ENCODE measurements around the gene CYB561D1.
A peak's percentile ranks its signal among the peaks of the same experiment; 100 is the strongest.

Gene CYB561D1

DNA sequence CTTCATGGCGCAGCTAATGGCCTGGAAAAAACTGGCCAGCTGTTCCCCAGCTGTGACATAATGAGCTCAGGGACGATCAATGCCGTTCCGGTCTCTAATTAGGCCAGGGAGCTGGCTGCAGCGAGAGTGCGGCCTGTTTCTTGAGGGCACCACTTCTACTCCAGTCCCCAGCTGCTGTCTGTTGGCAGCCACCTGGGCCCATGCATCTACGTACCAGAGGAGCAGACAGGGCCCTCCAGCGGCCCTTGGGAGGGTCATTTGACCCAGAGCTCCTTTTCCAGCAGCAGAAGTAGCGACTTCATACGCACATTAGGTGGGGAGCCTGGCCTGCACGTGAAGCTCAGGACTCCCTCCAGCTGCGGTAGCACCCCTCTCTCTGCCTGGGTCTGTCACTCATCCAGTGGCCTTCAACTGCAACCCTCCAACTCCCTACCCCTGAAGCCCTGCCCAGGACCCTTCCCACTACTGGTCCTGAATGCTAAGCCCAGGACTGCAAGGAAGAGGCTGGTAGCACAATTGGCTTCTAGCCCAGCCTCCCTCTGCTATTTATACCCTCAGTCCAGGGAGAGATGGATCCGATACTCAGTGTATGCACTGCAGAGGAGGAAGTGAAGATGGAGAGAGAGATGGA lies 36.7 kb downstream of the CYB561D1 start:
- DNase-seq (ENCODE audit: low read depth) = peak; percentile 18

GRCh38 chr1:109531380-109531779 lies 37.5 kb downstream of the CYB561D1 start:
- no peak for DNase-seq (ENCODE audit: low read depth)

GRCh38 chr1:109531826-109532364 lies 38.0 kb downstream of the CYB561D1 start:
- DNase-seq (ENCODE audit: low read depth) = peak; percentile 25

DNA sequence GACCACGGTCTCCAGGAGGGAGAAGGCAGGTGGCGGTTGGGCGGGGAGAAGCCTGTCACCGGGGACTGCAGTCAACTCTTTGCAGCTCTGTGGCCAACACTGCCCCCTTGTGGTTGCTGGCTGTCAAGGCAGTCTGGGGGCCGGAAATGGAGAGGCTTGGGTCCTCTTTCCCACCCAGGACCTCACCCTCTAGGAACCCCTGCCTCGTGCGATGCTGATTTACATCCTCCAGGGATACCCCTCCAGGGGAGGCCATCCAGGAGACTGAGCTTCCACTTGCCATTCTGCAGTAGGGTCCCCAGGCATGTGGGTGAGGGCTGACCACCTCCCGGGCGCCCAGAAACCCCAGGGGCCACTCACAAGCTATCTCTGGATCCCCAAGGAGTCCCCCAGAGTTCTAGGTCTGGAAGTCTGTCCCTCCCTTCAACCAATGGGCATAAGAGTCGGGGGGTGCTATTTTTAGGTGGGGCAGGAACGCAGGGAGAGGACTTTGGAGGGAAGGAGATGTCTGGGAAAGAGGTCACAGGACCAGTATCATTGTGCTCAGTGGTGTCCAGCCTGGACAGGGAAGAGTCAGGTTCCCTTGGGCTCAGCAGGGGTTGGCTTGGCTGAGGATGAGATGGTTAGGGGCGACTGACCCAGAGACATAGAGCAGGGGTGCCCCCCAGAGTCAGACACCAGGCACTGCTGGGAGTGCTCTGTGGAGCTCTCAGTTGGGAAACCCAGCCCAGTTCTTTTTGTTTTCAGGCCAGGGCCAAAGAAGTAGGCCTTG lies 38.7 kb downstream of the CYB561D1 start:
- DNase-seq (ENCODE audit: low read depth) = peak; percentile 88

DNA sequence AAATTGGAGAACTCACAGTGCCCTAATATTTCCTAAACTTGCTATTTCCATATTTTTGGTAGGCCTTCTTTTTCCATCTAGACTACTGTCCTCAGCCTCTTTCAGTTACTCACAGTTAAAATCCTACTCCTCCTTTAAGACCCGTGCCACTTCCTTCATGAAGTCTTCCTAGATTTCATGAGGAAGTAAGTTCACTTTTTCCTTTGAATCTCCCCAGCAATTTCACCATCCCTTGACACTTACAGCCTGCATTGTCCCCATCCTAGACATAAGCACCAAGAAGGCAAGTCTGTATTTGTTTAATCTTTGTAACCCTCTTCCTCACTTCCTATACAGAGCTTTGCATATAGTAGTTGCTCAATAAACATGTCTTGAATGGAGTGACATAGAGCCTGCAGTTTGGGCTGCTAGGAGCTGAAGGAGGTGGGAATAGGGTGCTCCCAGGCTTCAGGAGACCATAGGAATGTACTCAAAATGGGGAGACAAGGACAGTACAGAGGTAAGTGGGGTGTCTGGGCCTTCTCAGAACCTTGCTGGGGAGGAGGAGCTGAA lies 40.5 kb downstream of the CYB561D1 start:
- DNase-seq (ENCODE audit: low read depth) = no peak

DNA sequence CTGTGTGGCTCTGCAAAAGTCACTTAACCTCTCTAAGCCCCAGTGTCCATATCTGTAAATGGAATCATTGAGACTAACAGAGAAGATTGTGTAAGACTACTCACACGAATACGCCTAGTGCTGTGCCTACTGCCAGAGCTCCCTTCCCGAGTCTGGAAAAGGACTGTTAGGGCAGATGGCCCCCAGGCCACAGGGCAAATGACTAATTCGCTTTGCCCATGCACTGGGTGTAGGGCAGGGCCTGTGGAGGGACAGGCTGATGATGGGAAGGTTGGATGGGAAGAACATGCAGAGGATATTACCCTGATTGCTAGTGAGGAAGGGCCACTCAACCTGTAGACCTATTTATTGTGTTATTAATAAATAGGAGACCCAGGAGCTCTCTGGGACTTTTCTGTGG lies 41.6 kb downstream of the CYB561D1 start:
- no peak for DNase-seq (ENCODE audit: low read depth)

GRCh38 chr1:109535971-109536491 lies 42.1 kb downstream of the CYB561D1 start:
- DNase-seq (ENCODE audit: low read depth) = no peak

- DNase-seq (ENCODE audit: low read depth) = no peak
These were observed 43.7 kb downstream of the CYB561D1 start for GRCh38 chr1:109537450-109538178.

GRCh38 chr1:109538827-109539555 lies 45.1 kb downstream of the CYB561D1 start:
- DNase-seq (ENCODE audit: low read depth) = no peak

DNA sequence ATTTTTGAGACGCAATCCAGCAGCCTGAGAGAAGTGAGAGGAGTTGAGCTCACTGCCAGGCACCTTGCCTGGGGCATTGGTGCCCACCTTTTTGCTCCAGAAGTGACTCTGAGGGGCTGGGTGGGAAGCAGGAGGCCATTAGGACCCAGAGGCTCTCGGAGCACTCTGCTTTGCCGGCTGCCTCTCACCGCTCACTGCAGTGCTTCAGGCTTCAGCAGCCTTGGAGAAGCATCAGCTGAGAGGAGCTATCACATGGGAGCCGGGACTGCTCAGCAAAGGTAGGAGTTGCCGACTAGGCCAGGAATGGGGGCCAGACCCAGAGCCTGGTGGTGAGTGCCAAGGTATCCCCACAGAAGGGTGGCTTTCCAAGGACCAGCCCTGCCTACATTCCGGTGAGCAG lies 45.8 kb downstream of the CYB561D1 start, which contains the start of gene GPR61:
TSS of gene GPR61 (plus strand) at position 197 of the 400 bp plus-strand sequence. CDS start 3,151 bp downstream, outside the sequence.
- no peak for DNase-seq (ENCODE audit: low read depth)

GRCh38 chr1:109541102-109541501 lies 47.2 kb downstream of the CYB561D1 start:
- DNase-seq (ENCODE audit: low read depth) = no peak

- DNase-seq (ENCODE audit: low read depth) = no peak
These were observed 48.8 kb downstream of the CYB561D1 start for GRCh38 chr1:109542657-109543056.

DNA sequence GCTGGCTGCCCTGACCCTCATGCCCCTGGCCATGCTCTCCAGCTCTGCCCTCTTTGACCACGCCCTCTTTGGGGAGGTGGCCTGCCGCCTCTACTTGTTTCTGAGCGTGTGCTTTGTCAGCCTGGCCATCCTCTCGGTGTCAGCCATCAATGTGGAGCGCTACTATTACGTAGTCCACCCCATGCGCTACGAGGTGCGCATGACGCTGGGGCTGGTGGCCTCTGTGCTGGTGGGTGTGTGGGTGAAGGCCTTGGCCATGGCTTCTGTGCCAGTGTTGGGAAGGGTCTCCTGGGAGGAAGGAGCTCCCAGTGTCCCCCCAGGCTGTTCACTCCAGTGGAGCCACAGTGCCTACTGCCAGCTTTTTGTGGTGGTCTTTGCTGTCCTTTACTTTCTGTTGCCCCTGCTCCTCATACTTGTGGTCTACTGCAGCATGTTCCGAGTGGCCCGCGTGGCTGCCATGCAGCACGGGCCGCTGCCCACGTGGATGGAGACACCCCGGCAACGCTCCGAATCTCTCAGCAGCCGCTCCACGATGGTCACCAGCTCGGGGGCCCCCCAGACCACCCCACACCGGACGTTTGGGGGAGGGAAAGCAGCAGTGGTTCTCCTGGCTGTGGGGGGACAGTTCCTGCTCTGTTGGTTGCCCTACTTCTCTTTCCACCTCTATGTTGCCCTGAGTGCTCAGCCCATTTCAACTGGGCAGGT lies 49.5 kb downstream of the CYB561D1 start:
- no peak for DNase-seq (ENCODE audit: low read depth)

DNA sequence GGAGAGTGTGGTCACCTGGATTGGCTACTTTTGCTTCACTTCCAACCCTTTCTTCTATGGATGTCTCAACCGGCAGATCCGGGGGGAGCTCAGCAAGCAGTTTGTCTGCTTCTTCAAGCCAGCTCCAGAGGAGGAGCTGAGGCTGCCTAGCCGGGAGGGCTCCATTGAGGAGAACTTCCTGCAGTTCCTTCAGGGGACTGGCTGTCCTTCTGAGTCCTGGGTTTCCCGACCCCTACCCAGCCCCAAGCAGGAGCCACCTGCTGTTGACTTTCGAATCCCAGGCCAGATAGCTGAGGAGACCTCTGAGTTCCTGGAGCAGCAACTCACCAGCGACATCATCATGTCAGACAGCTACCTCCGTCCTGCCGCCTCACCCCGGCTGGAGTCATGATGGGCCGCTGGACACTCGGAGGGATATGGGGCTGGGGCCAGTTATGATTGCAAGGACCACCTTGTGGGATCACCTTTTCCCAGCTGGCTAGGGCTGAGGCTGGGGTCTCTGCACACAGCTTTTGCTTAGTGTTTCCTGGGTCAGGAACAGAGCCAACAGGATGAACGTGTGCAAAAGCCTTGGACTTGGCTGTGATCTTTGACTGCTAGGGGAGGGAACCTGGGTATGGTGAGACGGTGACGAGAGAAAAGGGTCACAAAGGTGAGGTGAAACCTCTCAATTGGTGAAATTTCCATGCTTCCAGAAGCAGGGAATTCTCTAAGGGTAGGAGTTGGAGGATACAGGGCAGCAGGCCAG lies 50.3 kb downstream of the CYB561D1 start:
- DNase-seq (ENCODE audit: low read depth) = no peak

DNA sequence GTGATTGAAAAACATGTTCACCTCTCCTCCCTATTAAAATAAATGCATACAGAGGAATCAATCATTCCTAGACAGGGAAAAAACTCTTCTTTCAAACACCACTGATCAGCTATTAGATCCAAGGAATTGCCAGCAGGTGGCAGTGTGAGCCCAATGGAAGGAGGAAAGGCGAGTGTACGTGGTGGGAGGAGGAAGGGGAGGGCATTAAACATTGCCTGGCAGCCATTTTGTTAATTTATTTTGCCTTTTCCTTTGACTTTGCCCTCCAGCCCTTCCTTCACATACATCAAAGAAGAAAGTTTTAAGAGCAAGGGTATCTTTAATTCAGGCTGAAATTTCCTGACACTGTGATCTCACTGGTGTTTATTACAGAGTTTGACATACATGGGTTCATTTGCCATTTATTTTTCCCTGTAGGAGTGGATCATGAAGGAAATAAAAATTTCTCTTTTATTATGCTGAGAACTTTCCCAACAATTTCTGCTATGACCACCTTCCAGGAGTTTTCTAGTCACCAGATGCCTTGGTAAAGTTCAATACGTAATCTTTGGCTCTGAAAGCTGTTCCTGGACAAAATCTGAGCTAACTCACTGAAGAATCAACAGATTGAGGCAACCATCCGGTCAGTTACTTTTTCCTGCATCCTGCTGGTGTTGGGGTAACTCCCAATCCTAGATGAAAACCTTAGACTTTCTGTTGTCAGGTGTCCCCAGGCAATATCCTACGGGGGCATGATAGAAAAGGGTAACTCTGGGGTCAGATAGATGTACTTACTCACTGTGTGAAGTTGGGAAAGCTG lies 52.6 kb downstream of the CYB561D1 start:
- peak; percentile 89 for DNase-seq (ENCODE audit: low read depth)

GRCh38 chr1:109547463-109548320 lies 53.8 kb downstream of the CYB561D1 start:
- DNase-seq (ENCODE audit: low read depth) = peak; percentile 44

DNA sequence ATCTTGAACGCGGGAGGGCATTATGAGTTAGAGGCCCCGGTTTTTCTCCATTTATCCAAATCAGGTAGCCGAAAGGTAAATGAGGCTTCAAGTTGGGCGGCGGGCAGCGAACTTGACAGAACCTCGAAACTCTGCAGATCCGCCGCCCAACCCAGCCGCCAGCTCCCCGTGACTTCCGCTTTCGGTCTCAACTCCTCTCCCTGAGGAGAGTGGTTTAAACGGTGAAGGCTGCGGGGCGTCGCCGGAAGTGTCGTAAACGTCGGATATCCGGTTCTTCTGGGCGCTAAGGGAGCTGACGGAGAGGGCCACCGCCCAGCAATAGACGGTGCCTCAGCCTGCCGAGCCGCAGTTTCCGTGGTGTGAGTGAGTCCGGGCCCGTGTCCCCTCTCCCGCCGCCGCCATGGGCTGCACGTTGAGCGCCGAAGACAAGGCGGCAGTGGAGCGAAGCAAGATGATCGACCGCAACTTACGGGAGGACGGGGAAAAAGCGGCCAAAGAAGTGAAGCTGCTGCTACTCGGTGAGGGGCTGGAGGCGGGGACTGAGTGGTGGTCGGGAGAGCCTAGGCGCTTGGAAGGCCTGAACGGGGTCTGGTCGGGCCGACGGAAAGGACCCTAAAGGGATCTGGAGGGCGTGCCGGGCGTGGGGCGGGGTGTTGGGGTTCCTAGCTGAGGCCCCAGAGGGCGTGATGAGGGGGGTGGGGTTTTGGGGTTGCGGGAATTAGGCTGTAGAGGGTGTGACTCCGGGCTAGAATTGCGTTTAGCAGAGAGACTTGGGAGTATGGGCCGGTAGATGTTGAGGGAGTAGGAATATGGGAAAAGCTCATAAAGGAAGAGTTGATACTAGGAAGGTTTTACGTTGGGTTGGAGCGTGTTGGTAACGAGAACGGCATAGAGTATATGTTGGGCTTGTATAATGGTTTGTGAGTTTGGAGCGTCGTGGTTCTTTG lies 54.7 kb downstream of the CYB561D1 start, which contains the start of gene GNAI3:
TSS of gene GNAI3 (plus strand) at position 295 of the 947 bp plus-strand sequence. CDS start at position 401, 106 bp downstream.
- peak; percentile 96 for DNase-seq (ENCODE audit: low read depth)
